NCI-H1436 (cell line): ENCODE measurements around the gene COL5A1.
"Not testable (repeated sequence)": the region's sequence is repeated elsewhere in the genome, so short reads cannot be mapped to it uniquely, and the experiment has no call there.

ENCODE experiments used
- DNase-seq: peaks from one replicate; lab custom pipeline; 2025; lab: John Stamatoyannopoulos, UW

The COL5A1 gene

GRCh38 chr9:134710271-134710540 lies 68.6 kb downstream of the COL5A1 start:
- no peak for DNase-seq

GRCh38 chr9:134710901-134711300 lies 69.3 kb downstream of the COL5A1 start:
- no peak for DNase-seq

GRCh38 chr9:134712243-134712642 lies 70.6 kb downstream of the COL5A1 start:
- no peak for DNase-seq

GRCh38 chr9:134712926-134713325 lies 71.3 kb downstream of the COL5A1 start:
- DNase-seq, result no peak

- DNase-seq, result not testable (repeated sequence)
Observed at GRCh38 chr9:134715536-134715935, 73.9 kb downstream of the COL5A1 start.

- no peak for DNase-seq
Observed at GRCh38 chr9:134716067-134716466, 74.5 kb downstream of the COL5A1 start.

- no peak for DNase-seq
Observed at GRCh38 chr9:134717056-134717455, 75.5 kb downstream of the COL5A1 start.

- no peak for DNase-seq
Observed at GRCh38 chr9:134717924-134718645, 76.5 kb downstream of the COL5A1 start.

GRCh38 chr9:134719331-134719730 lies 77.7 kb downstream of the COL5A1 start:
- DNase-seq, result no peak

- no peak for DNase-seq
Observed at GRCh38 chr9:134720136-134720753, 78.6 kb downstream of the COL5A1 start.

- no peak for DNase-seq
Observed at GRCh38 chr9:134720796-134721195, 79.2 kb downstream of the COL5A1 start.

- no peak for DNase-seq
Observed at GRCh38 chr9:134721344-134721743, 79.7 kb downstream of the COL5A1 start.

- no peak for DNase-seq
Observed at GRCh38 chr9:134722120-134722701, 80.6 kb downstream of the COL5A1 start.

GRCh38 chr9:134723037-134723436 lies 81.4 kb downstream of the COL5A1 start:
- DNase-seq, result no peak

GRCh38 chr9:134723491-134724190 lies 82.0 kb downstream of the COL5A1 start:
- no peak for DNase-seq

GRCh38 chr9:134724202-134724911 lies 82.8 kb downstream of the COL5A1 start:
- DNase-seq, result no peak

- DNase-seq, result no peak
Observed at GRCh38 chr9:134724912-134725604, 83.5 kb downstream of the COL5A1 start.

GRCh38 chr9:134725605-134725940 lies 84.0 kb downstream of the COL5A1 start:
- DNase-seq, result no peak

GRCh38 chr9:134726026-134726721 lies 84.6 kb downstream of the COL5A1 start:
- no peak for DNase-seq

- no peak for DNase-seq
Observed at GRCh38 chr9:134726722-134727034, 85.1 kb downstream of the COL5A1 start.

- DNase-seq, result no peak
Observed at GRCh38 chr9:134728021-134728795, 86.6 kb downstream of the COL5A1 start.
